Stimulated activated effector memory CD8-positive, alpha-beta T cell treated with anti-CD3 and anti-CD28 coated beads, Interleukin-12 subunit alpha, Interleukin-12 subunit beta, amount 100 ng/mL, for 72 hours (primary cell): ENCODE measurements around the gene MMADHC.
A peak's percentile ranks its signal among the peaks of the same experiment; 100 is the strongest.
"Not testable (repeated sequence)": the region's sequence is repeated elsewhere in the genome, so short reads cannot be mapped to it uniquely, and the experiment has no call there.

Source experiments
- ATAC-seq: fragments of 150-1000 bp; cut with Tn5 transposase; 2 replicates; pipeline ENCODE4 v1.10.0; 2021
- DNase-seq, 2 donors: peaks; one replicate each; pipeline ENCODE4 v3.0.0; 2021 to 2022; ENCODE audit warnings: low spot score in 2 of 2
- H3K27ac Mint-ChIP-seq: one replicate; pipeline ENCODE4 v1.8.0; 2022; ENCODE audit warnings: mild to moderate bottlenecking, mixed read lengths
- H3K36me3 Mint-ChIP-seq: one replicate; pipeline ENCODE4 v1.8.0; 2022; ENCODE audit warnings: mild to moderate bottlenecking, mixed read lengths
- H3K4me1 Mint-ChIP-seq: one replicate; pipeline ENCODE4 v1.8.0; 2022; ENCODE audit warnings: mixed read lengths
- H3K4me3 Mint-ChIP-seq: one replicate; pipeline ENCODE4 v1.8.0; 2022; ENCODE audit warnings: mild to moderate bottlenecking, mixed read lengths
- H3K9me3 Mint-ChIP-seq: one replicate; pipeline ENCODE4 v1.8.0; 2022; ENCODE audit warnings: mixed read lengths

Gene MMADHC

GRCh38 chr2:149573760-149574159, 13.8 kb downstream of the MMADHC start:
- DNase-seq: no peak
- peaks cover 24% of the 10 kb centered on the region for H3K4me1 Mint-ChIP-seq
- no peaks in the 10 kb centered on the region for H3K9me3 Mint-ChIP-seq
- no peak for ATAC-seq
- H3K27ac Mint-ChIP-seq: no peak overlapping the region
- H3K36me3 Mint-ChIP-seq: peaks cover 100% of the 10 kb centered on the region
- no peak overlapping the region for H3K4me3 Mint-ChIP-seq

- peaks cover 100% of the 10 kb centered on the region for H3K36me3 Mint-ChIP-seq
- no peak for DNase-seq
- peaks cover 12% of the 10 kb centered on the region for H3K4me1 Mint-ChIP-seq
- peak overlapping the region; percentile 72 for H3K27ac Mint-ChIP-seq
- no peaks in the 10 kb centered on the region for H3K9me3 Mint-ChIP-seq
- H3K4me3 Mint-ChIP-seq: no peak overlapping the region
- ATAC-seq: no peak
Measured at GRCh38 chr2:149572102-149572953, 15.2 kb downstream of the MMADHC start.

- DNase-seq: no peak
- Mint-ChIP-seq H3K9me3 (no peaks in the 10 kb centered on the region), H3K4me3 (no peak overlapping the region), H3K4me1 (peaks cover 6% of the 10 kb centered on the region), H3K36me3 (peaks cover 88% of the 10 kb centered on the region), H3K27ac (peak overlapping the region; percentile 48)
- no peak for ATAC-seq
Measured at GRCh38 chr2:149568138-149568537, 19.4 kb downstream of the MMADHC start.

GRCh38 chr2:149566652-149567051, 20.9 kb downstream of the MMADHC start:
- ATAC-seq (no peak), DNase-seq (no peak)
- Mint-ChIP-seq H3K9me3 (no peaks in the 10 kb centered on the region), H3K4me1 (no peaks in the 10 kb centered on the region), H3K27ac (no peak overlapping the region), H3K4me3 (no peak overlapping the region), H3K36me3 (peaks cover 74% of the 10 kb centered on the region)

GRCh38 chr2:149565625-149566024, 21.9 kb downstream of the MMADHC start:
- H3K4me3 Mint-ChIP-seq, H3K27ac Mint-ChIP-seq: not testable (repeated sequence)
- H3K36me3 Mint-ChIP-seq: peaks cover 63% of the 10 kb centered on the region

GRCh38 chr2:149564983-149565382, 22.6 kb downstream of the MMADHC start:
- H3K36me3 Mint-ChIP-seq: peaks cover 57% of the 10 kb centered on the region
- no peak for DNase-seq
- no peaks in the 10 kb centered on the region for H3K9me3 Mint-ChIP-seq
- H3K27ac Mint-ChIP-seq: no peak overlapping the region
- ATAC-seq: no peak
- no peaks in the 10 kb centered on the region for H3K4me1 Mint-ChIP-seq
- no peak overlapping the region for H3K4me3 Mint-ChIP-seq

More at GRCh38 chr2:149565625-149566024, 21.9 kb downstream of the MMADHC start:
- ATAC-seq, DNase-seq, H3K9me3 Mint-ChIP-seq, H3K4me1 Mint-ChIP-seq: not testable (repeated sequence)

- H3K9me3 Mint-ChIP-seq: no peaks in the 10 kb centered on the region
- peaks cover 48% of the 10 kb centered on the region for H3K36me3 Mint-ChIP-seq
- H3K4me3 Mint-ChIP-seq: no peak overlapping the region
- DNase-seq: no peak
- no peak overlapping the region for H3K27ac Mint-ChIP-seq
- H3K4me1 Mint-ChIP-seq: no peaks in the 10 kb centered on the region
- ATAC-seq: no peak
Measured at GRCh38 chr2:149564097-149564496, 23.5 kb downstream of the MMADHC start.

- no peak for DNase-seq
- Mint-ChIP-seq H3K4me3 (no peak overlapping the region), H3K27ac (no peak overlapping the region), H3K36me3 (peaks cover 30% of the 10 kb centered on the region), H3K9me3 (no peaks in the 10 kb centered on the region), H3K4me1 (no peaks in the 10 kb centered on the region)
- no peak for ATAC-seq
Measured at GRCh38 chr2:149562324-149562723, 25.3 kb downstream of the MMADHC start.

GRCh38 chr2:149561309-149561926, 26.2 kb downstream of the MMADHC start:
- Mint-ChIP-seq H3K4me1 (no peaks in the 10 kb centered on the region), H3K27ac (no peak overlapping the region), H3K36me3 (peaks cover 21% of the 10 kb centered on the region), H3K4me3 (no peak overlapping the region), H3K9me3 (no peaks in the 10 kb centered on the region)
- ATAC-seq: no peak
- DNase-seq: no peak

GRCh38 chr2:149559341-149560068, 28.1 kb downstream of the MMADHC start:
- H3K9me3 Mint-ChIP-seq: no peaks in the 10 kb centered on the region
- peaks cover 2% of the 10 kb centered on the region for H3K36me3 Mint-ChIP-seq
- no peak overlapping the region for H3K4me3 Mint-ChIP-seq
- no peak overlapping the region for H3K27ac Mint-ChIP-seq
- ATAC-seq (no peak), DNase-seq (no peak)
- H3K4me1 Mint-ChIP-seq: no peaks in the 10 kb centered on the region

- ATAC-seq (no peak), DNase-seq (no peak)
- H3K4me3 Mint-ChIP-seq: no peak overlapping the region
- no peaks in the 10 kb centered on the region for H3K36me3 Mint-ChIP-seq
- H3K27ac Mint-ChIP-seq: no peak overlapping the region
- no peaks in the 10 kb centered on the region for H3K4me1 Mint-ChIP-seq
- H3K9me3 Mint-ChIP-seq: no peaks in the 10 kb centered on the region
Measured at GRCh38 chr2:149556452-149556851, 31.1 kb downstream of the MMADHC start.

GRCh38 chr2:149552830-149553229, 34.7 kb downstream of the MMADHC start:
- no peaks in the 10 kb centered on the region for H3K9me3 Mint-ChIP-seq
- DNase-seq: no peak
- no peak overlapping the region for H3K27ac Mint-ChIP-seq
- no peaks in the 10 kb centered on the region for H3K36me3 Mint-ChIP-seq
- no peak for ATAC-seq
- no peak overlapping the region for H3K4me3 Mint-ChIP-seq
- no peaks in the 10 kb centered on the region for H3K4me1 Mint-ChIP-seq

GRCh38 chr2:149552226-149552625, 35.3 kb downstream of the MMADHC start:
- ATAC-seq: no peak

GRCh38 chr2:149544692-149545091, 42.9 kb downstream of the MMADHC start:
- H3K27ac Mint-ChIP-seq: no peak overlapping the region
- no peak for ATAC-seq
- peak overlapping the region; percentile 53 for H3K4me3 Mint-ChIP-seq
- no peaks in the 10 kb centered on the region for H3K36me3 Mint-ChIP-seq
- no peaks in the 10 kb centered on the region for H3K9me3 Mint-ChIP-seq
- H3K4me1 Mint-ChIP-seq: peaks cover 13% of the 10 kb centered on the region
- DNase-seq: no peak

More at GRCh38 chr2:149552226-149552625, 35.3 kb downstream of the MMADHC start:
- no peak overlapping the region for H3K4me3 Mint-ChIP-seq
- H3K27ac Mint-ChIP-seq: no peak overlapping the region
- DNase-seq: no peak
- no peaks in the 10 kb centered on the region for H3K4me1 Mint-ChIP-seq
- no peaks in the 10 kb centered on the region for H3K36me3 Mint-ChIP-seq
- H3K9me3 Mint-ChIP-seq: no peaks in the 10 kb centered on the region

GRCh38 chr2:149543845-149544244, 43.7 kb downstream of the MMADHC start:
- H3K27ac Mint-ChIP-seq: no peak overlapping the region
- no peak for ATAC-seq

More at GRCh38 chr2:149543845-149544244, 43.7 kb downstream of the MMADHC start:
- no peak for DNase-seq
- Mint-ChIP-seq H3K9me3 (no peaks in the 10 kb centered on the region), H3K36me3 (no peaks in the 10 kb centered on the region), H3K4me1 (peaks cover 13% of the 10 kb centered on the region), H3K4me3 (no peak overlapping the region)
